GM12873 (cell line): Measurements from ENCODE around the gene ZFP3.

Source experiments
- TF ChIP-seq, protein P1 (sequence below): IDR thresholded peaks from 2 replicates; pipeline ENCODE4 v1.5.1; 2012; ENCODE audit warnings: low read depth, mild to moderate bottlenecking, moderate library complexity, low read length, control low read depth; ENCODE audit not compliant: insufficient read depth; ENCODE audit errors: missing control alignments

Gene ZFP3

GRCh38 chr17:5078106-5079028 lies at the start of gene ZFP3:
ZFP3 (plus strand) TSS chr17:5078467; CDS start chr17:5091505, 13,038 bp downstream.
- TF ChIP-seq, protein P1, sequence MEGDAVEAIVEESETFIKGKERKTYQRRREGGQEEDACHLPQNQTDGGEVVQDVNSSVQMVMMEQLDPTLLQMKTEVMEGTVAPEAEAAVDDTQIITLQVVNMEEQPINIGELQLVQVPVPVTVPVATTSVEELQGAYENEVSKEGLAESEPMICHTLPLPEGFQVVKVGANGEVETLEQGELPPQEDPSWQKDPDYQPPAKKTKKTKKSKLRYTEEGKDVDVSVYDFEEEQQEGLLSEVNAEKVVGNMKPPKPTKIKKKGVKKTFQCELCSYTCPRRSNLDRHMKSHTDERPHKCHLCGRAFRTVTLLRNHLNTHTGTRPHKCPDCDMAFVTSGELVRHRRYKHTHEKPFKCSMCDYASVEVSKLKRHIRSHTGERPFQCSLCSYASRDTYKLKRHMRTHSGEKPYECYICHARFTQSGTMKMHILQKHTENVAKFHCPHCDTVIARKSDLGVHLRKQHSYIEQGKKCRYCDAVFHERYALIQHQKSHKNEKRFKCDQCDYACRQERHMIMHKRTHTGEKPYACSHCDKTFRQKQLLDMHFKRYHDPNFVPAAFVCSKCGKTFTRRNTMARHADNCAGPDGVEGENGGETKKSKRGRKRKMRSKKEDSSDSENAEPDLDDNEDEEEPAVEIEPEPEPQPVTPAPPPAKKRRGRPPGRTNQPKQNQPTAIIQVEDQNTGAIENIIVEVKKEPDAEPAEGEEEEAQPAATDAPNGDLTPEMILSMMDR: peak; percentile 41

GRCh38 chr17:5031365-5032082 lies 46.7 kb upstream of the ZFP3 start:
- TF ChIP-seq, protein P1: peak; percentile 87

DNA sequence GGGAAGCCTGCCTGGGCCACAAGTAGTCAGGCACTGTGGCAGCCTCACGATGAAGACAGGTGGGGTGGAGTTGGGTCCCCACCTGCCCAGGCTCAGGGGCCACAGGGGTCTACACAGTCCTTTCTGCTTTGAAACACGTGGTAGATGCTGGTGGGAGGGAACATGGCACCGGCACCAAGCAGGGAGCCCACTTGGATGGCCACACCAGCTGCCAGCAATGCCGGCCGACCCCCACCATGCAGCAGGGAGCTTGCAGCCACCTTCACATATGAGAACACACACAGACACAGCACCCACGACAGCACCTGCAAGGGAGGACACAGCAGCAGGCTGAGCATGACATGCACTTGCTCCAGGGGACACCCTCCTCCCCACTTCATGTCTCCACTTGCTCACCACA lies 45.4 kb upstream of the ZFP3 start:
- TF ChIP-seq, protein P1: no peak

GRCh38 chr17:5033352-5034015 lies 44.8 kb upstream of the ZFP3 start:
- TF ChIP-seq, protein P1: no peak

DNA sequence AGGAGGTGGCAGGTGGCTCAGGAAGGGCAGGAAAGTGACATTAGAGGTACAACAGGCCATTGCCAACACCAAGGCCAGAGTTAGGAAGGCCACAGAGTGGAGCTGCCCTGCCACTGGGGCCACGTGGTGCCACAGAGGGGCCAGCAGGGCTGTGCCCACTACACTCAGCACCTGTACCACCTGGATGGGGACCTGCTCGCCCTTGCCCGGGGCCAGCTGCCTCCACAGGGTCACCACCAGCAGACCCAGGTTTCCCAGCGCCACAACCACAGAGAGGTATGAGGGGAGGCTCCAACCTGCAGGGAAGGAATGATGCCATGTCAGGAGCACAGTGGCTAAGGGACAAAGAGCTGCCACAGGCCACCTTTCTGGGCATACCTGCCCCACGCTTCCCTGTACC lies 44.2 kb upstream of the ZFP3 start:
- TF ChIP-seq, protein P1: no peak

DNA sequence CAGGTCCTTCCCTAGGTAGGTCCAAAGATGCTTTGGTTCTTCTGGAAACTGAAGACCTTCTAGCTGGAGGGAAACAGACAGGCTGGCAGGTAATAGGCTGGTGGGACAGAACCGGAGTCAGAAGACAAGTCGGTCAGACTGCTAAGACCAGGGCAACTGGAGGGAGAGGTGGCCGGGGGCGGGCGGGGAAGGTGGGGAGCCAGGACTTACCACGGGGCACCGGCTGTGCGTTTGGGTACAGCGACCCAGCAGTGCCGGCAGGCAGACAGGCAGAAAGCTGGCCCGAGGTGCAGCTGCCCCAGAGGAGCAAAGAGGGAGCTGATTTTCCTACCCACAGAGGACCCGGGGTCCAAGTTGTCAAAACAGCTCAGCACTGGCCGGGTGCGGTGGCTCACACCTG lies 43.6 kb upstream of the ZFP3 start:
- TF ChIP-seq, protein P1: no peak

DNA sequence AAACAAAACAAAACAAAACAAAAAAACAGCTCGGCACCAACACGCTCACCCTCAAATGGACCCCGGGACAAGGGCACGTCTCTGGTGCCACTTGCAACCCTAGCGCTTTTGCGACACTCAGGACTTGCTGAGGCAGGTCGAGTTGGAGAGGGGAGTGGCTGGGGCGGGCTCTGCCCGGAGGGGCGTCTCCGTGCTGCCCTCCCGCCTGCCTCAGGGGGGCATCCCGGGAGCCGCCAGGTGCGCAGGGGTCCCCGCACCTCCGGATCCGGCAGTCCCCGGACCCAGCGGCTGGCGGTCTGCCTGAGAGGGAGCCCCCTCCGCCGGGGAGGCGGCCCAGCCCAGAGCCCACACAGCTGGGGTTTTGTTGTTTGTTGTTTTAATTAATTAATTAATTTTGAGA lies 43.0 kb upstream of the ZFP3 start, which contains the start of gene SLC52A1:
TSS of gene SLC52A1 (minus strand) at position 112 of the 400 bp plus-strand sequence. CDS start 820 bp downstream, outside the sequence.
- TF ChIP-seq, protein P1: no peak
